Upper lobe of left lung (tissue), 4 donors: ENCODE data around the gene SNCG.

Experiments used
- CTCF ChIP-seq, 6 experiments: fragments of 450-650 bp in 4 of 6; fragments of 200-600 bp in 2 of 6; sonication (generic) in 2 of 6; IDR thresholded peaks; one replicate each; pipeline ENCODE4 v1.5.1; 2016 to 2019; ENCODE audit warnings: antibody characterized with exemption in 6 of 6
- POLR2AphosphoS5 ChIP-seq, 2 donors: sonication (generic); formaldehyde crosslinking; IDR thresholded peaks; one replicate each; pipeline ENCODE4 v1.5.1; 2017; ENCODE audit warnings: antibody characterized with exemption in 2 of 2

GRCh38 chr10:86922553-86922961 is 35.8 kb upstream of the SNCG start:
- TF ChIP-seq CTCF (IDR thresholded peaks at IDR 0.05) (no peak), POLR2AphosphoS5 (IDR thresholded peaks at IDR 0.05) (no peak)
